ENCODE results near the gene FGF4. TPM values are rescaled to one million over a fixed set of nuclear protein-coding genes. Genes with fewer than 3 reads are reported as not detected.

Gene FGF4
- polyA plus RNA-seq, 1 experiment = not detected

GRCh38 chr11:69801513-69802335 lies 26.6 kb upstream of the FGF4 start:
- CTCF ChIA-PET = interaction anchor here (0.6 to 2.9 kb wide), 14 partner anchors 10 to 126 kb away, joined by 3 to 14 read pairs (median 4); partner anchors contain the start of gene LTO1
- no peaks in the 10 kb centered on the region for H3K27me3 ChIP-seq (ENCODE audit: control insufficient read depth, insufficient read depth, low read length)
- TF ChIP-seq CTCF (IDR thresholded peaks at IDR 0.05; ENCODE audit: insufficient read depth, low read depth, low read length) = peak; percentile 86
- H3K36me3 ChIP-seq (ENCODE audit: control insufficient read depth, insufficient read depth, low read length) = no peaks in the 10 kb centered on the region
- POLR2A ChIA-PET = no interaction called here
- no peak for DNase-seq (ENCODE audit: low read depth)
- no peak overlapping the region for H3K4me3 ChIP-seq (ENCODE audit: low read depth, low read length)

- Histone ChIP-seq H3K27me3 (ENCODE audit: control insufficient read depth, insufficient read depth, low read length) (no peaks in the 10 kb centered on the region), H3K36me3 (ENCODE audit: control insufficient read depth, insufficient read depth, low read length) (no peaks in the 10 kb centered on the region), H3K4me3 (ENCODE audit: low read depth, low read length) (no peak overlapping the region)
- CTCF ChIA-PET = interaction anchor here (1.1 to 2.9 kb wide), 5 partner anchors 9 to 114 kb away, joined by 3 to 14 read pairs (median 6); no protein-coding TSS in a partner anchor
- DNase-seq (ENCODE audit: low read depth) = no peak
- POLR2A ChIA-PET = no interaction called here
- TF ChIP-seq CTCF (IDR thresholded peaks at IDR 0.05; ENCODE audit: insufficient read depth, low read depth, low read length) = no peak
Observed at GRCh38 chr11:69800278-69800677, 25.1 kb upstream of the FGF4 start.

GRCh38 chr11:69799582-69799981 lies 24.4 kb upstream of the FGF4 start:
- CTCF ChIA-PET = interaction anchor here (0.7 to 2.9 kb wide), 5 partner anchors 8 to 746 kb away, joined by 3 to 14 read pairs (median 5); no protein-coding TSS in a partner anchor
- POLR2A ChIA-PET = no interaction called here

GRCh38 chr11:69799097-69799496 lies 24.0 kb upstream of the FGF4 start:
- POLR2A ChIA-PET = no interaction called here
- CTCF ChIA-PET = interaction anchor here (1.3 to 2.9 kb wide), 5 partner anchors 8 to 113 kb away, joined by 3 to 14 read pairs (median 5); no protein-coding TSS in a partner anchor

More at GRCh38 chr11:69799582-69799981, 24.4 kb upstream of the FGF4 start:
- no peak for DNase-seq (ENCODE audit: low read depth)
- no peaks in the 10 kb centered on the region for H3K27me3 ChIP-seq (ENCODE audit: control insufficient read depth, insufficient read depth, low read length)
- no peaks in the 10 kb centered on the region for H3K36me3 ChIP-seq (ENCODE audit: control insufficient read depth, insufficient read depth, low read length)
- H3K4me3 ChIP-seq (ENCODE audit: low read depth, low read length) = no peak overlapping the region
- TF ChIP-seq CTCF (IDR thresholded peaks at IDR 0.05; ENCODE audit: insufficient read depth, low read depth, low read length) = no peak

More at GRCh38 chr11:69799097-69799496, 24.0 kb upstream of the FGF4 start:
- no peak for TF ChIP-seq CTCF (IDR thresholded peaks at IDR 0.05; ENCODE audit: insufficient read depth, low read depth, low read length)
- H3K36me3 ChIP-seq (ENCODE audit: control insufficient read depth, insufficient read depth, low read length) = no peaks in the 10 kb centered on the region
- no peak for DNase-seq (ENCODE audit: low read depth)
- H3K4me3 ChIP-seq (ENCODE audit: low read depth, low read length) = no peak overlapping the region
- no peaks in the 10 kb centered on the region for H3K27me3 ChIP-seq (ENCODE audit: control insufficient read depth, insufficient read depth, low read length)
